SU-DHL-6 (cell line): ENCODE measurements around the gene DBN1.

ENCODE experiments used
- EZH2phosphoT487 ChIP-seq: fragments of 200-600 bp; sonication (generic), shearing (Covaris generic); conservative IDR thresholded peaks from 2 replicates; pipeline ENCODE4 v1.6.1; 2018; ENCODE audit warnings: mild to moderate bottlenecking, antibody characterized with exemption, low read length, moderate library complexity, mixed read lengths
- TF ChIP-seq, protein P1 (sequence below): fragments of 200-600 bp; sonication (generic); IDR thresholded peaks from one replicate; pipeline ENCODE4 v1.5.1; 2017; ENCODE audit warnings: antibody characterized with exemption, mild to moderate bottlenecking, low read length, moderate library complexity; ENCODE audit not compliant: insufficient read depth, poor library complexity, severe bottlenecking

DNA sequence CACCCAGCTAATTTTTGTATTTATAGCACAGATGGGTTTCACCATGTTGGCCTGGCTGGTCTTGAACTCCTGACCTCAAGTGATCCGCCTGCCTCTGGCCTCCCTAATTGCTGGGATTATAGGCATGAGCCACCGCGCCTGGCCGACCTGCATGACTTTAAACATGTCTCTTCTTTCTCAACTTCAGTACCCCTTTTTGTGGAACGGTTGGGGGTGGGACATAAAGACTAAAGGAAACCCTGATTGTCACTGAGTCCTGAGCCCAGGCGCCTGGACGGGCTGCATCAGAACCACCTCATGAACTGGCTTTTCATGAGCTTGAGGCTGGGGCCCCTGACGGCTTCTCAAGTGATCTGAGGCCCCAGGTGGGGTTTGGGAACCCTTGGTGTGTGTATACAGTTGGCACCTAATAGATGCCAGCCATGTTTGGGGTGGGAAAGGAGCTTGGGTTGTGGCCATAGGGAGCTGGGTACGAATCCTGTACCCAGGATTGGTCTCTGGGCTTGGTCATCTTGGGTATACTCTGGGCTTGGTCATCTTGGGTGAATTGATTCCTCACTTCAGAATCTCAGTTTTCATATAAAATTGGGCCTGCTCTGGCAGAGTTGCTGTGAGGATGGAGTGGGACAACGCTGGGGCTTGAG is 44.7 kb downstream of the DBN1 start:
- TF ChIP-seq, protein P1, sequence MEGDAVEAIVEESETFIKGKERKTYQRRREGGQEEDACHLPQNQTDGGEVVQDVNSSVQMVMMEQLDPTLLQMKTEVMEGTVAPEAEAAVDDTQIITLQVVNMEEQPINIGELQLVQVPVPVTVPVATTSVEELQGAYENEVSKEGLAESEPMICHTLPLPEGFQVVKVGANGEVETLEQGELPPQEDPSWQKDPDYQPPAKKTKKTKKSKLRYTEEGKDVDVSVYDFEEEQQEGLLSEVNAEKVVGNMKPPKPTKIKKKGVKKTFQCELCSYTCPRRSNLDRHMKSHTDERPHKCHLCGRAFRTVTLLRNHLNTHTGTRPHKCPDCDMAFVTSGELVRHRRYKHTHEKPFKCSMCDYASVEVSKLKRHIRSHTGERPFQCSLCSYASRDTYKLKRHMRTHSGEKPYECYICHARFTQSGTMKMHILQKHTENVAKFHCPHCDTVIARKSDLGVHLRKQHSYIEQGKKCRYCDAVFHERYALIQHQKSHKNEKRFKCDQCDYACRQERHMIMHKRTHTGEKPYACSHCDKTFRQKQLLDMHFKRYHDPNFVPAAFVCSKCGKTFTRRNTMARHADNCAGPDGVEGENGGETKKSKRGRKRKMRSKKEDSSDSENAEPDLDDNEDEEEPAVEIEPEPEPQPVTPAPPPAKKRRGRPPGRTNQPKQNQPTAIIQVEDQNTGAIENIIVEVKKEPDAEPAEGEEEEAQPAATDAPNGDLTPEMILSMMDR, result no peak
- TF ChIP-seq EZH2phosphoT487, result no peak
